RWPE2 (cell line): ENCODE measurements around the gene MOSPD3.

Experiments used
- ATAC-seq: fragments of 200-7000 bp; cut with Tn5 transposase; 3 replicates; pipeline ENCODE4 v1.9.1; 2021; ENCODE audit warnings: low read depth
- DNase-seq: peaks from one replicate; pipeline ENCODE4 v3.0.0-alpha.2; 2020; ENCODE audit warnings: low spot score
- H3K27ac ChIP-seq: fragments of 450-650 bp; 2 replicates; pipeline ENCODE4 v1.5.1; 2017; ENCODE audit warnings: mild to moderate bottlenecking; ENCODE audit not compliant: poor library complexity, severe bottlenecking
- H3K27me3 ChIP-seq: fragments of 250-450 bp; sonication (Bioruptor Pico); 2 replicates; pipeline ENCODE4 v1.5.1; 2021; ENCODE audit warnings: mild to moderate bottlenecking, moderate library complexity; ENCODE audit not compliant: insufficient read depth, poor library complexity, severe bottlenecking
- H3K36me3 ChIP-seq: fragments of 250-450 bp; sonication (Bioruptor Pico); 2 replicates; pipeline ENCODE4 v1.5.1; 2020; ENCODE audit warnings: low read depth, mild to moderate bottlenecking, moderate library complexity
- H3K4me1 ChIP-seq: fragments of 250-450 bp; sonication (Bioruptor Pico); 2 replicates; pipeline ENCODE4 v1.5.1; 2021; ENCODE audit warnings: mild to moderate bottlenecking, moderate library complexity; ENCODE audit not compliant: insufficient read depth, poor library complexity, severe bottlenecking
- H3K4me3 ChIP-seq: fragments of 250-450 bp; sonication (Bioruptor Pico); 2 replicates; pipeline ENCODE4 v1.5.1; 2021; ENCODE audit warnings: mild to moderate bottlenecking, moderate library complexity; ENCODE audit not compliant: severe bottlenecking
- H3K9me3 ChIP-seq: fragments of 250-450 bp; sonication (Bioruptor Pico); 2 replicates; pipeline ENCODE4 v1.5.1; 2021; ENCODE audit warnings: mild to moderate bottlenecking, moderate library complexity; ENCODE audit not compliant: severe bottlenecking
- TF ChIP-seq, protein P1 (sequence below): fragments of 450-650 bp; IDR thresholded peaks from one replicate; pipeline ENCODE4 v1.5.1; 2017; ENCODE audit warnings: mild to moderate bottlenecking, moderate library complexity; ENCODE audit not compliant: poor library complexity, severe bottlenecking

The MOSPD3 gene

DNA sequence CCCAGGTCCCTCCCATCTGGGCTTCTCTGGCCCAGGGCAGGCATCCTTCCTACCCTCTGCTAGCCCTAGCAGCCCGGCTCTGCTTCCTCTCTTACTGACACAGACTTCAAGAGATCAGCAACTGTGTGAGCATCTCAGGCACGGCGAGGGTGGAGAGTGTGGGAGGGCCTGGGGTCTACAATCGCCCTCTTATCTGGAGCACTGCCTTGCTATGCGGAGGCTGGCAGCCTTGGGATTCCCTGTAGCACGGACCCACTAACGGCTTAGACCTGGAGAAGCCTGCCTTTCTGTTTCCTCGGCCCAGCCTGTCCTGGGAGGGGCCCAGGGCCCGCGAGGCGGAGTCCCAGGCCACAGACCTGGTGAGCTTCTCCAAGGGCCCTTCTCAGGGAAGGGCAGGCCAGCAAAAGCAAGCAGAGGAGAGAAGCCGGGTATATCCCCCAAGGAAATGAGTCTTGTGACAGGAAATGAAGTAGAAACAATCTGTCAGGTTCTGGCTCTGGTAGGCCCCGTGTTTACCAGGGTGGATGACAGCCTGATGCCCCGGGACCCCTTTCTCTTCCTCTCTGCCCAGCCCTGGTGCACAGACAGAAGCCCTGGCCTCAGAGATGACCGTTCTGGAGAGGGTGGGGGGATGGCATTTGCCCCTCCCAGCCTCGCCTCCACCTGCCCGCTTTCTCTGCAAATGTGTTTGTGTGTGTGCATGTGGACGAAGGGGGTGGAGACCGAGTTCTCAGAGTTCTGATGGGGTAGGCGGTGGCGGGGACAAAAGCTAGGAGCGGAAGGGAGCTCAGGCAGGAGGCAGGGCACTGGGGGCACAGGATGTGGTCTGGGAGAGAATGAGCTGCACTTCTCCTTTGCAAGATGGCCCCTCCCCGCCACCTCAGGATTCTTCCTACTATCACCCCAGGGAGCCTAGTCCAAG lies 28.9 kb upstream of the MOSPD3 start:
- ATAC-seq (no peak), DNase-seq (no peak)
- peak overlapping the region; percentile 88 for H3K27ac ChIP-seq
- H3K27me3 ChIP-seq, result no peaks in the 10 kb centered on the region
- H3K36me3 ChIP-seq, result peaks cover 41% of the 10 kb centered on the region
- no peaks in the 10 kb centered on the region for H3K9me3 ChIP-seq
- TF ChIP-seq, protein P1, sequence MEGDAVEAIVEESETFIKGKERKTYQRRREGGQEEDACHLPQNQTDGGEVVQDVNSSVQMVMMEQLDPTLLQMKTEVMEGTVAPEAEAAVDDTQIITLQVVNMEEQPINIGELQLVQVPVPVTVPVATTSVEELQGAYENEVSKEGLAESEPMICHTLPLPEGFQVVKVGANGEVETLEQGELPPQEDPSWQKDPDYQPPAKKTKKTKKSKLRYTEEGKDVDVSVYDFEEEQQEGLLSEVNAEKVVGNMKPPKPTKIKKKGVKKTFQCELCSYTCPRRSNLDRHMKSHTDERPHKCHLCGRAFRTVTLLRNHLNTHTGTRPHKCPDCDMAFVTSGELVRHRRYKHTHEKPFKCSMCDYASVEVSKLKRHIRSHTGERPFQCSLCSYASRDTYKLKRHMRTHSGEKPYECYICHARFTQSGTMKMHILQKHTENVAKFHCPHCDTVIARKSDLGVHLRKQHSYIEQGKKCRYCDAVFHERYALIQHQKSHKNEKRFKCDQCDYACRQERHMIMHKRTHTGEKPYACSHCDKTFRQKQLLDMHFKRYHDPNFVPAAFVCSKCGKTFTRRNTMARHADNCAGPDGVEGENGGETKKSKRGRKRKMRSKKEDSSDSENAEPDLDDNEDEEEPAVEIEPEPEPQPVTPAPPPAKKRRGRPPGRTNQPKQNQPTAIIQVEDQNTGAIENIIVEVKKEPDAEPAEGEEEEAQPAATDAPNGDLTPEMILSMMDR, result no peak
- peaks cover 18% of the 10 kb centered on the region for H3K4me1 ChIP-seq
- H3K4me3 ChIP-seq, result peak overlapping the region; percentile 6

GRCh38 chr7:100584054-100584682 lies 28.2 kb upstream of the MOSPD3 start:
- ATAC-seq, result no peak
- H3K36me3 ChIP-seq, result peaks cover 35% of the 10 kb centered on the region
- no peaks in the 10 kb centered on the region for H3K27me3 ChIP-seq
- TF ChIP-seq, protein P1, result no peak
- H3K4me3 ChIP-seq, result peak overlapping the region; percentile 73
- no peaks in the 10 kb centered on the region for H3K9me3 ChIP-seq
- DNase-seq, result no peak
- peaks cover 18% of the 10 kb centered on the region for H3K4me1 ChIP-seq
- H3K27ac ChIP-seq, result peak overlapping the region; percentile 88

- peaks cover 18% of the 10 kb centered on the region for H3K4me1 ChIP-seq
- ATAC-seq, result peak; percentile 7
- H3K36me3 ChIP-seq, result peaks cover 30% of the 10 kb centered on the region
- TF ChIP-seq, protein P1, result no peak
- no peaks in the 10 kb centered on the region for H3K9me3 ChIP-seq
- peak overlapping the region; percentile 73 for H3K4me3 ChIP-seq
- no peaks in the 10 kb centered on the region for H3K27me3 ChIP-seq
- DNase-seq, result no peak
- H3K27ac ChIP-seq, result peak overlapping the region; percentile 88
Measured at GRCh38 chr7:100584683-100585510, 27.4 kb upstream of the MOSPD3 start.

- H3K4me3 ChIP-seq, result peak within 1 kb of the TSS; percentile 73
- H3K27me3 ChIP-seq, result no peaks in the 10 kb centered on the region
- peaks cover 18% of the 10 kb centered on the region for H3K4me1 ChIP-seq
- no peak for DNase-seq
- ATAC-seq, result peak; percentile 35
- TF ChIP-seq, protein P1, result no peak
- H3K27ac ChIP-seq, result peak within 1 kb of the TSS; percentile 88
- no peaks in the 10 kb centered on the region for H3K9me3 ChIP-seq
- H3K36me3 ChIP-seq, result peaks cover 22% of the 10 kb centered on the region
Measured at GRCh38 chr7:100585511-100586265, 26.7 kb upstream of the MOSPD3 start, which contains the start of gene LRCH4. TSS of gene LRCH4 (minus strand) at chr7:100586129. CDS start at chr7:100586100, 29 bp downstream.
